HepG2 (cell line): ENCODE results near the gene FRMD3. TPM values are rescaled to one million over a fixed set of nuclear protein-coding genes. Genes with fewer than 3 reads are reported as not detected.

Experiments used
- AGO1 ChIP-seq: fragments of 200-400 bp; formaldehyde crosslinking; IDR thresholded peaks from 2 replicates; pipeline ENCODE4 v1.6.1; 2017; ENCODE audit warnings: mild to moderate bottlenecking, low read depth, low read length, moderate library complexity; ENCODE audit not compliant: poor library complexity, severe bottlenecking
- ARID2 ChIP-seq: sonication (generic); formaldehyde crosslinking; IDR thresholded peaks from 2 replicates; pipeline ENCODE4 v1.8.1; 2022; ENCODE audit warnings: mild to moderate bottlenecking, missing genetic modification reagents, borderline replicate concordance
- ARID5B ChIP-seq: IDR thresholded peaks from 2 replicates; pipeline ENCODE4 v1.4.0; 2020; ENCODE audit warnings: mild to moderate bottlenecking, missing genetic modification reagents
- HOMEZ ChIP-seq: IDR thresholded peaks from 2 replicates; pipeline ENCODE4 v1.6.1; 2016; ENCODE audit warnings: low read depth
- NFIC ChIP-seq: IDR thresholded peaks from 2 replicates; pipeline ENCODE4 v1.6.1; 2012; ENCODE audit warnings: mild to moderate bottlenecking, low read length, inconsistent platforms
- POLR2G ChIP-seq: fragments of 200-400 bp; formaldehyde crosslinking; IDR thresholded peaks from 2 replicates; pipeline ENCODE4 v1.6.1; 2018; ENCODE audit warnings: mild to moderate bottlenecking, low read depth, low read length, moderate library complexity
- PRPF4 ChIP-seq: fragments of 200-400 bp; formaldehyde crosslinking; IDR thresholded peaks from 2 replicates; pipeline ENCODE4 v1.6.1; 2016; ENCODE audit warnings: low read length, low read depth; ENCODE audit not compliant: poor library complexity, severe bottlenecking
- RFXANK ChIP-seq: IDR thresholded peaks from 2 replicates; pipeline ENCODE4 v1.6.1; 2016
- SOX5 ChIP-seq: IDR thresholded peaks from 2 replicates; pipeline ENCODE4 v1.6.1; 2016; ENCODE audit warnings: borderline replicate concordance
- TARDBP ChIP-seq: sonication (generic); formaldehyde crosslinking; IDR thresholded peaks from 2 replicates; pipeline ENCODE4 v1.8.0; 2022; ENCODE audit warnings: mild to moderate bottlenecking, missing genetic modification reagents
- ZNF607 ChIP-seq: sonication (generic); formaldehyde crosslinking; IDR thresholded peaks from 2 replicates; pipeline ENCODE4 v1.5.1; 2020; ENCODE audit warnings: missing genetic modification reagents, mild to moderate bottlenecking, borderline replicate concordance
- polyA plus RNA-seq, 8 experiments: library from polyadenylated mRNA; depleted of rRNA in 3 of 8; stranded (reverse) in 7 of 8; unstranded in 1 of 8; fragments of >200 nt; fragmentation: Illumina TruSeq in 4 of 8; extraction: Trizol in 4 of 8; gene quantifications; 2 replicates each; pipeline versions ENCODE4 v1.2.1 to v1.2.3, GENCODE V29; 2011 to 2016; ENCODE audit warnings: low read depth in 4 of 8, missing spikeins in 1 of 8, mixed read lengths in 1 of 8; ENCODE audit not compliant: insufficient read depth in 1 of 8
- total RNA-seq, 5 experiments: library from RNA; depleted of rRNA; stranded (reverse); fragments of >200 nt; fragmentation: Illumina TruSeq; extraction: Trizol; gene quantifications; 2 replicates each; pipeline ENCODE4 v1.2.3, GENCODE V29; 2016; ENCODE audit warnings: low read depth in 1 of 5
- TF ChIP-seq, protein P1 (sequence below): sonication (generic); formaldehyde crosslinking; IDR thresholded peaks from 2 replicates; pipeline ENCODE4 v1.4.0; 2020; ENCODE audit warnings: mild to moderate bottlenecking, low read depth, missing genetic modification reagents
- TF ChIP-seq, protein P2 (sequence below): sonication (generic); formaldehyde crosslinking; IDR thresholded peaks from 2 replicates; pipeline ENCODE4 v1.9.0; 2021; ENCODE audit warnings: missing genetic modification reagents, mild to moderate bottlenecking, borderline replicate concordance
- TF ChIP-seq, protein P3 (sequence below): sonication (generic); formaldehyde crosslinking; IDR thresholded peaks from 2 replicates; pipeline ENCODE4 v1.4.0; 2020; ENCODE audit warnings: mild to moderate bottlenecking, missing genetic modification reagents, borderline replicate concordance

Gene FRMD3
- total and polyA plus RNA-seq, 2 of the 13 experiments (the other 11 are each of a cell fraction or from before 2014, with no cell fraction given), result 3.2 to 7.7 TPM

GRCh38 chr9:83431101-83432060 lies 106.8 kb downstream of the FRMD3 start (continued):
- TF ChIP-seq, protein P1, sequence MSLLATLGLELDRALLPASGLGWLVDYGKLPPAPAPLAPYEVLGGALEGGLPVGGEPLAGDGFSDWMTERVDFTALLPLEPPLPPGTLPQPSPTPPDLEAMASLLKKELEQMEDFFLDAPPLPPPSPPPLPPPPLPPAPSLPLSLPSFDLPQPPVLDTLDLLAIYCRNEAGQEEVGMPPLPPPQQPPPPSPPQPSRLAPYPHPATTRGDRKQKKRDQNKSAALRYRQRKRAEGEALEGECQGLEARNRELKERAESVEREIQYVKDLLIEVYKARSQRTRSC (CRISPR knock-in tag), result no peak
- TF ChIP-seq SOX5 (CRISPR knock-in tag), result peak; percentile 36; the same call in 1 of the 2 replicates
- no peak for TF ChIP-seq ARID2 (CRISPR knock-in tag)
- TF ChIP-seq, protein P2, sequence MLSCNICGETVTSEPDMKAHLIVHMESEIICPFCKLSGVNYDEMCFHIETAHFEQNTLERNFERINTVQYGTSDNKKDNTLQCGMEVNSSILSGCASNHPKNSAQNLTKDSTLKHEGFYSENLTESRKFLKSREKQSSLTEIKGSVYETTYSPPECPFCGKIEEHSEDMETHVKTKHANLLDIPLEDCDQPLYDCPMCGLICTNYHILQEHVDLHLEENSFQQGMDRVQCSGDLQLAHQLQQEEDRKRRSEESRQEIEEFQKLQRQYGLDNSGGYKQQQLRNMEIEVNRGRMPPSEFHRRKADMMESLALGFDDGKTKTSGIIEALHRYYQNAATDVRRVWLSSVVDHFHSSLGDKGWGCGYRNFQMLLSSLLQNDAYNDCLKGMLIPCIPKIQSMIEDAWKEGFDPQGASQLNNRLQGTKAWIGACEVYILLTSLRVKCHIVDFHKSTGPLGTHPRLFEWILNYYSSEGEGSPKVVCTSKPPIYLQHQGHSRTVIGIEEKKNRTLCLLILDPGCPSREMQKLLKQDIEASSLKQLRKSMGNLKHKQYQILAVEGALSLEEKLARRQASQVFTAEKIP (CRISPR knock-in tag), result no peak
- peak; percentile 42; the same call in 1 of the 2 replicates for TF ChIP-seq POLR2G
- 0 out of 2 replicates have a peak, but pooled peaks have one; percentile 31 for TF ChIP-seq HOMEZ (CRISPR knock-in tag)
- TF ChIP-seq PRPF4, result no peak
- no peak for TF ChIP-seq AGO1
- no peak for TF ChIP-seq RFXANK (CRISPR knock-in tag)
- TF ChIP-seq, protein P3, sequence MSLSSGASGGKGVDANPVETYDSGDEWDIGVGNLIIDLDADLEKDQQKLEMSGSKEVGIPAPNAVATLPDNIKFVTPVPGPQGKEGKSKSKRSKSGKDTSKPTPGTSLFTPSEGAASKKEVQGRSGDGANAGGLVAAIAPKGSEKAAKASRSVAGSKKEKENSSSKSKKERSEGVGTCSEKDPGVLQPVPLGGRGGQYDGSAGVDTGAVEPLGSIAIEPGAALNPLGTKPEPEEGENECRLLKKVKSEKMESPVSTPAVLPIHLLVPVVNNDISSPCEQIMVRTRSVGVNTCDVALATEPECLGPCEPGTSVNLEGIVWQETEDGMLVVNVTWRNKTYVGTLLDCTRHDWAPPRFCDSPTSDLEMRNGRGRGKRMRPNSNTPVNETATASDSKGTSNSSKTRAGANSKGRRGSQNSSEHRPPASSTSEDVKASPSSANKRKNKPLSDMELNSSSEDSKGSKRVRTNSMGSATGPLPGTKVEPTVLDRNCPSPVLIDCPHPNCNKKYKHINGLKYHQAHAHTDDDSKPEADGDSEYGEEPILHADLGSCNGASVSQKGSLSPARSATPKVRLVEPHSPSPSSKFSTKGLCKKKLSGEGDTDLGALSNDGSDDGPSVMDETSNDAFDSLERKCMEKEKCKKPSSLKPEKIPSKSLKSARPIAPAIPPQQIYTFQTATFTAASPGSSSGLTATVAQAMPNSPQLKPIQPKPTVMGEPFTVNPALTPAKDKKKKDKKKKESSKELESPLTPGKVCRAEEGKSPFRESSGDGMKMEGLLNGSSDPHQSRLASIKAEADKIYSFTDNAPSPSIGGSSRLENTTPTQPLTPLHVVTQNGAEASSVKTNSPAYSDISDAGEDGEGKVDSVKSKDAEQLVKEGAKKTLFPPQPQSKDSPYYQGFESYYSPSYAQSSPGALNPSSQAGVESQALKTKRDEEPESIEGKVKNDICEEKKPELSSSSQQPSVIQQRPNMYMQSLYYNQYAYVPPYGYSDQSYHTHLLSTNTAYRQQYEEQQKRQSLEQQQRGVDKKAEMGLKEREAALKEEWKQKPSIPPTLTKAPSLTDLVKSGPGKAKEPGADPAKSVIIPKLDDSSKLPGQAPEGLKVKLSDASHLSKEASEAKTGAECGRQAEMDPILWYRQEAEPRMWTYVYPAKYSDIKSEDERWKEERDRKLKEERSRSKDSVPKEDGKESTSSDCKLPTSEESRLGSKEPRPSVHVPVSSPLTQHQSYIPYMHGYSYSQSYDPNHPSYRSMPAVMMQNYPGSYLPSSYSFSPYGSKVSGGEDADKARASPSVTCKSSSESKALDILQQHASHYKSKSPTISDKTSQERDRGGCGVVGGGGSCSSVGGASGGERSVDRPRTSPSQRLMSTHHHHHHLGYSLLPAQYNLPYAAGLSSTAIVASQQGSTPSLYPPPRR, result no peak
- TF ChIP-seq ZNF607 (CRISPR knock-in tag), result no peak
- TF ChIP-seq NFIC, result peak; percentile 24; the same call in 1 of the 2 replicates
- peak; percentile 72 for TF ChIP-seq ARID5B (CRISPR knock-in tag)
- TF ChIP-seq TARDBP (CRISPR knock-in tag), result 0 out of 2 replicates have a peak, but pooled peaks have one; percentile 37
